ENCODE data around the gene PEAK1. TPM values are rescaled to one million over a fixed set of nuclear protein-coding genes. Genes with fewer than 3 reads are reported as not detected.

PEAK1 gene
- total RNA-seq, 1 experiment from 2014 or later = 2.5 TPM

DNA sequence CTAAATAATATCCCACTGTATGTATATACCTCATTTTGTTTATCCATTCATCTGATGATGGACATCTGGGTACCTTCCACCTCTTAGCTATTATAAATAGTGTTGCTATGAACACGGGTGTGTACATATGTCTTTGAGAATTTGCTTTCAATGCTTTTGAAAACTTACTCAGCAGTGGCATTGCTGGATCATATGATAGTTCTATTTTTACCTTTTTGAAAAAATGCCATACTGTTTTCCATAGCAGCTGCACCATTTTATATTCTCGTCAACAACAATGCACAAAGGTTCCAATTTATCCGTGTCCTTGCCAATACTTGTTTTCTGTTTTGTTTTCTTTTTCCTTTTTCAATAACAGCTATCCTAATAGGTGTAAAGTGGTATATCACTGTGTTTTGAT is 77.1 kb downstream of the PEAK1 start:
- Histone ChIP-seq H3K79me2 (ENCODE audit: low read length) (no peaks in the 10 kb centered on the region), H3K27ac (ENCODE audit: low read length) (no peak overlapping the region), H3K4me2 (ENCODE audit: low read depth, low read length, poor library complexity, severe bottlenecking) (no peak overlapping the region), H3K9me3 (ENCODE audit: low read length) (no peaks in the 10 kb centered on the region), H3K27me3 (ENCODE audit: low read length) (no peaks in the 10 kb centered on the region), H4K20me1 (ENCODE audit: insufficient read depth, low read depth, low read length) (no peaks in the 10 kb centered on the region), H3K4me1 (ENCODE audit: low read length) (no peaks in the 10 kb centered on the region), H3K4me3 (ENCODE audit: low read length) (no peak overlapping the region), H2AFZ (ENCODE audit: low read length) (no peak overlapping the region), H3K9ac (ENCODE audit: low read length) (no peak overlapping the region), H3K9me2 (replicated peaks; ENCODE audit: insufficient read depth, low read length) (no peaks in the 10 kb centered on the region), H3K36me3 (ENCODE audit: insufficient read depth, low read length) (no peaks in the 10 kb centered on the region)
- DNase-seq = no peak

DNA sequence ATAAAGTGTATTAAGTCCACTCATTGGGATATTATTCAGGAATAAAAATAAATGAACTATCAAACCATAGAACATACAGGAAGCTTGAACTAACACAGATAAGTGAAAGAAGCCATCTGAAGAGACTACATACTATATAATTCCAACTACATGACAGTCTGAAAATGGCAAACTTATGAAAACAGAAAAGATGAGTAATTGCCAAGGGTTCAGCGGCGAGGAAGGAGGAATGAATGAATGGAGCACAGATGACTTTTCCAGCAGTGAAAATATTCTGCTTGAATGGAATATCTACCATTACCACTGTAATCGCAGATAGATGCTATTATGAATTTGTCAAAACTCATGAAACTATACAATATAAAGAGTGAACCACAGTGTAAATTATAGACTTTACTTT is 79.7 kb downstream of the PEAK1 start:
- Histone ChIP-seq H3K4me2 (ENCODE audit: low read depth, low read length, poor library complexity, severe bottlenecking) (no peak overlapping the region), H3K4me3 (ENCODE audit: low read length) (no peak overlapping the region)
- DNase-seq = no peak

DNA sequence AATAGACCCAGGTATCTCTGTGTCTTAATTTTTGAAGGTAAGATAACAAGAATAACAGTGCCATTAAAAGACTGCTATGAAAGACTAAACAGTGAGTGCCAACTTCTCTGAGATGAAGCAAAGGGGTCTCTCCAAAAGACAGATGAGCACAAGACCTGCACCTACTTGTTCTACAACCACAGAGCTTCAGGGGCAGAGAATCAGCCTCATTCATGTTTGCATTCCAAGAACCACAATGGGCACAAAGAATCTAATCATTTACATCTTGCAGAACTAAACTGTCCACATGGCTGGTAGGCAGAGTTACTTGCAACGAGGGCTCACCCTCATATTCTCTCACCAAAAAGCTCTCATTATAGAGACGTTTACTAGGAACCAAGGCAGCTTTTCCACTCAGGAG is 83.9 kb downstream of the PEAK1 start:
- Histone ChIP-seq H3K4me2 (ENCODE audit: low read depth, low read length, poor library complexity, severe bottlenecking) (no peak overlapping the region), H3K27ac (ENCODE audit: low read length) (no peak overlapping the region), H3K36me3 (ENCODE audit: insufficient read depth, low read length) (no peaks in the 10 kb centered on the region), H3K9me2 (replicated peaks; ENCODE audit: insufficient read depth, low read length) (no peaks in the 10 kb centered on the region), H2AFZ (ENCODE audit: low read length) (no peak overlapping the region), H3K9ac (ENCODE audit: low read length) (no peak overlapping the region), H3K79me2 (ENCODE audit: low read length) (no peaks in the 10 kb centered on the region), H4K20me1 (ENCODE audit: insufficient read depth, low read depth, low read length) (no peaks in the 10 kb centered on the region), H3K4me1 (ENCODE audit: low read length) (no peaks in the 10 kb centered on the region), H3K27me3 (ENCODE audit: low read length) (no peaks in the 10 kb centered on the region), H3K4me3 (ENCODE audit: low read length) (no peak overlapping the region), H3K9me3 (ENCODE audit: low read length) (no peaks in the 10 kb centered on the region)
- DNase-seq = no peak

More for the DNA sequence above, 79.7 kb downstream of the PEAK1 start:
- H3K27me3 ChIP-seq (ENCODE audit: low read length) = no peaks in the 10 kb centered on the region
- no peak overlapping the region for H3K27ac ChIP-seq (ENCODE audit: low read length)
- H3K9me2 ChIP-seq (replicated peaks; ENCODE audit: insufficient read depth, low read length) = no peaks in the 10 kb centered on the region
- no peak overlapping the region for H3K9ac ChIP-seq (ENCODE audit: low read length)
- H4K20me1 ChIP-seq (ENCODE audit: insufficient read depth, low read depth, low read length) = no peaks in the 10 kb centered on the region
- no peaks in the 10 kb centered on the region for H3K79me2 ChIP-seq (ENCODE audit: low read length)
- no peaks in the 10 kb centered on the region for H3K9me3 ChIP-seq (ENCODE audit: low read length)
- no peaks in the 10 kb centered on the region for H3K36me3 ChIP-seq (ENCODE audit: insufficient read depth, low read length)
- no peak overlapping the region for H2AFZ ChIP-seq (ENCODE audit: low read length)
- H3K4me1 ChIP-seq (ENCODE audit: low read length) = no peaks in the 10 kb centered on the region

DNA sequence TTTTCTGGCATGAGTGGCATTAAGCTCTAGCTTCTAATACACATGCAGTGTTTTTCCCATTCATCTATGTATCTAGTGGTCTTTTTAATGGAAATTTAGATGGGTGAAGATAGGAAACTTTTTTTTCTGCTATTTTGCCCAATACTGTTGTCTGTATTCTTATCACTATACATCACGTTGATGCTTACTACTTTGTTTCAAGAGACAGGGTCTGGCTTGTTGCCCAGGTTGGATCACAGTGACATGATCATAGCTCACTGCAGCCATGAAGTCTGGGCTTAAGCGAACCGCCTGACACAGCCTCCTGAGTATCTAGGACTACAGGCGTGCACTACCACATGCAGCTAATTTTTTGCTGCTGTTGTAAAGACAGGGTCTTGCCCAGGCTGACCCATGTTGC is 84.6 kb downstream of the PEAK1 start:
- H2AFZ ChIP-seq (ENCODE audit: low read length) = no peak overlapping the region

DNA sequence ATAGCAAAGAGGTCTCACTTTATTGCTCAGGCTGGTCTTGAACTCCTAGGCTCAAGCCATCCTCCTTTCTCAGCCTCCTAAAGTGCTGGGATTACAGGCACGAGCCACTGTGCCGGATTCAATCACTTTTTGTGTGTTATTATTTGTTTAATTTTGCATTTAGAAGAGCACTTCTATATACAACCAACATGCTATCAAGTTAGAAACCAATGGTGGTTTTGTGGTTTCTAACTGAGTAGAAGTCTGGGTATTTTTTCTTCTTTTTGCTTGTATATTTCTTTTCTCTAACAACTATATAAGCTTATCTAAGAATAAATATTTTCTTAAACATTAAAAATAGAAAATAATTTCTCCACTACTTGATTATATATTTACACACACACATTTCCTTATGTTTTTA is 86.7 kb downstream of the PEAK1 start:
- Histone ChIP-seq H3K9me2 (replicated peaks; ENCODE audit: insufficient read depth, low read length) (no peaks in the 10 kb centered on the region), H3K4me3 (ENCODE audit: low read length) (no peak overlapping the region)
- DNase-seq = no peak

More for the DNA sequence above, 84.6 kb downstream of the PEAK1 start:
- no peaks in the 10 kb centered on the region for H3K9me3 ChIP-seq (ENCODE audit: low read length)
- H3K4me1 ChIP-seq (ENCODE audit: low read length) = no peaks in the 10 kb centered on the region
- H3K4me3 ChIP-seq (ENCODE audit: low read length) = no peak overlapping the region
- no peak overlapping the region for H3K4me2 ChIP-seq (ENCODE audit: low read depth, low read length, poor library complexity, severe bottlenecking)
- H3K27me3 ChIP-seq (ENCODE audit: low read length) = no peaks in the 10 kb centered on the region
- H4K20me1 ChIP-seq (ENCODE audit: insufficient read depth, low read depth, low read length) = no peaks in the 10 kb centered on the region
- no peak overlapping the region for H3K9ac ChIP-seq (ENCODE audit: low read length)
- H3K9me2 ChIP-seq (replicated peaks; ENCODE audit: insufficient read depth, low read length) = no peaks in the 10 kb centered on the region
- no peaks in the 10 kb centered on the region for H3K79me2 ChIP-seq (ENCODE audit: low read length)
- no peak overlapping the region for H3K27ac ChIP-seq (ENCODE audit: low read length)
- DNase-seq = no peak
- no peaks in the 10 kb centered on the region for H3K36me3 ChIP-seq (ENCODE audit: insufficient read depth, low read length)

DNA sequence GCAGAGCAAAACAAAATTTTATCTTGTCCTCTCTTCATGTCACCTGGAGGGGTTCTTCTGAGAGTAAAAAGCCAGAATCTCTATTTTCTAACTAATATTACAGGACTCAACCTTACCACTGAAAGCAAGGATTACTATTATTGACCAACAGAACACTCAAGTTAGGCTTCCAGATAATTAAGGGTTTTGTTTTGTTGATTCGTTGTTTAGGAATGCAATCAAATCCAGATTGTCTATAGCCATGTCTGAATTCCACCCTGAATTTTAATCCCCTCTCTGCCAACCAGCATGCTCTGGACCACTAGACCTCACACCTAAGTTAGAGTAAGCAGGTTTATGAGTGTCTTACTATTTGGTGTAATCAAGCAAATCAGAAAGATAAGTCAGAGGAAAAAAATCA is 90.7 kb downstream of the PEAK1 start:
- Histone ChIP-seq H3K4me3 (ENCODE audit: low read length) (no peak overlapping the region), H3K4me2 (ENCODE audit: low read depth, low read length, poor library complexity, severe bottlenecking) (no peak overlapping the region), H3K27ac (ENCODE audit: low read length) (no peak overlapping the region), H3K36me3 (ENCODE audit: insufficient read depth, low read length) (no peaks in the 10 kb centered on the region), H3K79me2 (ENCODE audit: low read length) (no peaks in the 10 kb centered on the region), H4K20me1 (ENCODE audit: insufficient read depth, low read depth, low read length) (no peaks in the 10 kb centered on the region), H3K27me3 (ENCODE audit: low read length) (no peaks in the 10 kb centered on the region), H3K4me1 (ENCODE audit: low read length) (no peaks in the 10 kb centered on the region), H3K9ac (ENCODE audit: low read length) (no peak overlapping the region), H2AFZ (ENCODE audit: low read length) (no peak overlapping the region), H3K9me3 (ENCODE audit: low read length) (no peaks in the 10 kb centered on the region), H3K9me2 (replicated peaks; ENCODE audit: insufficient read depth, low read length) (no peaks in the 10 kb centered on the region)
- DNase-seq = no peak

More for the DNA sequence above, 86.7 kb downstream of the PEAK1 start:
- Histone ChIP-seq H3K4me1 (ENCODE audit: low read length) (no peaks in the 10 kb centered on the region), H2AFZ (ENCODE audit: low read length) (no peak overlapping the region), H3K9me3 (ENCODE audit: low read length) (no peaks in the 10 kb centered on the region), H3K79me2 (ENCODE audit: low read length) (no peaks in the 10 kb centered on the region), H3K36me3 (ENCODE audit: insufficient read depth, low read length) (no peaks in the 10 kb centered on the region), H3K27me3 (ENCODE audit: low read length) (no peaks in the 10 kb centered on the region), H4K20me1 (ENCODE audit: insufficient read depth, low read depth, low read length) (no peaks in the 10 kb centered on the region), H3K27ac (ENCODE audit: low read length) (no peak overlapping the region), H3K4me2 (ENCODE audit: low read depth, low read length, poor library complexity, severe bottlenecking) (no peak overlapping the region), H3K9ac (ENCODE audit: low read length) (no peak overlapping the region)

DNA sequence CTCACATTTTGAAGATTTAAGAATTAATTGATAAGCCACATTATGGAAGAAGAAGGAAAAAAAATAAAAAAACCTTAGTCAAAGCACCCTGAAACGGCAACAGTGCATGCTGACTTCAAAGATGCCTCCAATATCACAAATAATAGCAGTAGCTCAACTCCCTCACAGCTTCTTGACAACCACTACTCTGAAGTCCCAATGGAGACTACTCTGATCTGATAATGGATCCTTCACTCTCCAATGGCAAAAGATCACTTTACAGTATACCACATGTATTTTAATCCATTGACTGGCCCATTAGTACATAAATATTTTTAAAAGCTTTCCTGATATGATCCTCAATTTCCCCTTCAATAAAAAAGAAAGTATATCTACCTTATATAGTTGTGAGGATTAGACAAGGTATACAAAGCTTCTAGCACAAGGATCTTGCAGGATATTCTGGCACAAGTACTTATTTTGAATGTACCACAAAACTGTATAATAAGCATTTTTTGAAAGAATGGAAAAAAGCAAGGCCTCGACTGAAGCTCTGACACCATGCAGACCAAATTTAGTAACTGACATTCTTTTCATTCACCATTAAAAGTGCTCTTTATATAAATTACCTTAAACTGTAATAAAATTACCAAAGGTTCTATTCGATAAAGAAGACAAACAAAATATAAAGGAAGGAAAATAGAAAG is 91.9 kb downstream of the PEAK1 start:
- no peaks in the 10 kb centered on the region for H3K27me3 ChIP-seq (ENCODE audit: low read length)
- no peaks in the 10 kb centered on the region for H4K20me1 ChIP-seq (ENCODE audit: insufficient read depth, low read depth, low read length)
- H3K36me3 ChIP-seq (ENCODE audit: insufficient read depth, low read length) = no peaks in the 10 kb centered on the region
- H3K4me2 ChIP-seq (ENCODE audit: low read depth, low read length, poor library complexity, severe bottlenecking) = no peak overlapping the region
- H3K27ac ChIP-seq (ENCODE audit: low read length) = no peak overlapping the region
- no peaks in the 10 kb centered on the region for H3K9me2 ChIP-seq (replicated peaks; ENCODE audit: insufficient read depth, low read length)
- H3K79me2 ChIP-seq (ENCODE audit: low read length) = no peaks in the 10 kb centered on the region
- H2AFZ ChIP-seq (ENCODE audit: low read length) = no peak overlapping the region
- no peaks in the 10 kb centered on the region for H3K4me1 ChIP-seq (ENCODE audit: low read length)
- H3K4me3 ChIP-seq (ENCODE audit: low read length) = no peak overlapping the region
- no peaks in the 10 kb centered on the region for H3K9me3 ChIP-seq (ENCODE audit: low read length)
- H3K9ac ChIP-seq (ENCODE audit: low read length) = no peak overlapping the region
- DNase-seq = no peak

DNA sequence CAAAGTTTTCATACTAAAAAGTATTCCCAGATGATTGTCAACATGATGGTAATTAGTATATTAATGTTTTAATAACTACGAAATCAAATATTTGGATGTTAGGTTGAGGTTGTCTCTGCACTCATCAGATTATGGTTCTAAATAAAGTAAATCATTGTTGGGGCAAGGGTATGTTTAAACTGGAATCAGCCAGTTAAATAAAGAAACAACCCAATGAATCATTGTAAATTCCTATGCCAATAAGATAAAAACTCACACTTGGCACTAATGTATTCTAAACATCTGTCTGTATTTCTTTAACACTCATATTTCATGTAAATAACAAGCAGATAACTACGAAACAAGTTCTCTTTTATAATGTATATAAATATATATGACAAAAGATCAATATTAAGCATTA is 92.7 kb downstream of the PEAK1 start:
- no peaks in the 10 kb centered on the region for H3K36me3 ChIP-seq (ENCODE audit: insufficient read depth, low read length)
- H3K4me2 ChIP-seq (ENCODE audit: low read depth, low read length, poor library complexity, severe bottlenecking) = no peak overlapping the region
- H3K9me3 ChIP-seq (ENCODE audit: low read length) = no peaks in the 10 kb centered on the region
- no peak overlapping the region for H3K4me3 ChIP-seq (ENCODE audit: low read length)
- H3K9ac ChIP-seq (ENCODE audit: low read length) = no peak overlapping the region
- H3K27me3 ChIP-seq (ENCODE audit: low read length) = no peaks in the 10 kb centered on the region
- H3K79me2 ChIP-seq (ENCODE audit: low read length) = no peaks in the 10 kb centered on the region
- H3K9me2 ChIP-seq (replicated peaks; ENCODE audit: insufficient read depth, low read length) = no peaks in the 10 kb centered on the region
- no peak for DNase-seq
- H2AFZ ChIP-seq (ENCODE audit: low read length) = no peak overlapping the region
- no peaks in the 10 kb centered on the region for H4K20me1 ChIP-seq (ENCODE audit: insufficient read depth, low read depth, low read length)
- H3K27ac ChIP-seq (ENCODE audit: low read length) = no peak overlapping the region
- no peaks in the 10 kb centered on the region for H3K4me1 ChIP-seq (ENCODE audit: low read length)

All from Karpas-422 (cell line).